HTERT RPE-1 (cell line): ENCODE data around the gene MYLK3.
"Not testable (repeated sequence)": the region's sequence is repeated elsewhere in the genome, so short reads cannot be mapped to it uniquely, and the experiment has no call there.

ENCODE experiments used
- in situ Hi-C: fragments of 300-500 bp; cut with MboI; formaldehyde crosslinking; loops from 4 replicates; pipeline ENCODE4 v1.14.3; 2020; ENCODE audit warnings: low sequenced_read_pairs

The MYLK3 gene

DNA sequence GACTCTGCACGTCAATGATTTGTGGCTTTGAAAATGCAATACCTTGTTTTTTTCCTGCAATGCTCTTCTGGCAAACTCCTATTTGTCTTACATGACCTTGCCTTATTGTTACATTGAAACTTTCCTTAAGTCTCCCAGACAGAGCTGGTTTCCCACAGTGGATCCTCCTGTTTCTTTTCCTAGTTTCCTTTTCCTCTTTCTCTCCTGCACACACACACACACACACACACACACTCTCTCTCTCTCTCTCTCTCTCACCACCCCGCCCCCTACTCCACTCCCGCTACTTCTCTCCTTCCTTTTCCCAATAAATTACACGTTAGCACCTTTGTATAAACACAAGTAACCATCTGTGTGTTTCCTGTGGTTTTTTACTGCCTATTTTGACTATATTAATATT lies 56.4 kb downstream of the MYLK3 start:
- in situ Hi-C loops, result no loop called here

DNA sequence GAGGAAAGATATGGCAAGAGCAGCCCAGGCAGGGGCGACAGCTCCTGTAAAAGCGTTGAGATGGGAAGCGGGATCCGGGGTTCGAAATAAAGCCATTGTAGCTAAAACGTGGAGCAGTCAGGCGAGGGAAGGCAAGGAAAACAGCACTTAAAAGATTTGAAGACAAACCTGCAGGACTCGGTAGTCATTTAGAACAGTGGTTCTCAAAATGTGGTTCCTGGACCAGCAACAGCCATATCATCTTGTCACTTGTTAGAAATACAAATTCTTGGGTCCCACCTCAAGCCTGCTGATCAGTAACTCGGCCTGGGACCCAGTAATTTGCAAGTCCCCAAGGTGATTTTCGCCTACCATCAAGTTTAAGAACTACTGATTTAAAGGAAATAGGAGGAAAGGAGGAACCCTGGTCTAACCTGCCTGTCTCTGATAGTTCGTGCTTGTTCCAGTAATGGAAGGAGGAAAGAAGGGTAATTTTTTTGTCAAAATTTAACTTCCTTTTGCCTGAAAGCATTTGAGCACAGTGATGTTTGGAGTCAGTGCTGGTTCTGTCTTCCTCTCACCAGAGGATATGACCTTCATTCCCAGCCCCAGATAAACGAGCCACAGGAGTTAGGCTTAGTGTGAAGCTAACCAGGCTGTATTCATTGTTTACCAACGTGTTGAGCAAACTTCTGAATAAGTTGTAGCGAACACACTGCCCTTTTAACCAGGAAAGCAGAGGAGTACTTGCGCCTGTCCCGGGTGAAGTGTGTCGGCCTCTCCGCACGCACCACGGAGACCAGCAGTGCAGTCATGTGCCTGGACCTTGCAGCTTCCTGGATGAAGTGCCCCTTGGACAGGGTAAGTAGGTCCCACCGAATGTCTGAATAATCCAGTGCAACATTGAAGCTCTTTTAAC lies 57.6 kb downstream of the MYLK3 start:
- in situ Hi-C loops, result no loop called here

- in situ Hi-C loops, result no loop called here
Measured at GRCh38 chr16:46689365-46690280, 58.5 kb downstream of the MYLK3 start, which contains the start of gene ORC6. TSS of gene ORC6 (plus strand) at chr16:46689659. CDS start at chr16:46689706, 47 bp downstream.

- in situ Hi-C loops, result no loop called here
Measured at GRCh38 chr16:46688654-46689364, 59.3 kb downstream of the MYLK3 start, which contains the start of gene VPS35. TSS of gene VPS35 (minus strand) at chr16:46689178. CDS start at chr16:46689133, 45 bp downstream.

- in situ Hi-C loops, result no loop called here
Measured at GRCh38 chr16:46688101-46688653, 60.0 kb downstream of the MYLK3 start.

- in situ Hi-C loops, result no loop called here
Measured at GRCh38 chr16:46687486-46687885, 60.7 kb downstream of the MYLK3 start.

- in situ Hi-C loops, result no loop called here
Measured at GRCh38 chr16:46686815-46687473, 61.2 kb downstream of the MYLK3 start.

DNA sequence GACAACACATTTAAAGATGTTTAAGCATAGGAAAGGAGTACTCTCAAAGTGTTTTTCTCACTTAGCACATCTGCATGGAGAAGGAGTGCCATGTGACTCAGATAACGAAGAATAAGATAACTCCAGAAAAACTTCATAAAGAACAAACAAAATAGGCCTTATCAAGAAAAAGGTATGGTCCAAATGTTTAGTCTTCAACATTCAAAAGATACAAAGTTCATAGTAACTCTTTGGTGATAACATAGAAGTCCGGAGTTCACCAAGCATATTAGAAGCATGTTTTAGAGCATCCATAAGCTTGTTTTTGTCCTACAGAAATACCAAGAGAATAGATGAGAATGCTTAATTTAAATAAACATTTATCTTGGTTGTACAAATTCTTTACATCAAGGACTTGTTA lies 66.3 kb downstream of the MYLK3 start:
- in situ Hi-C loops, result not testable (repeated sequence)

- in situ Hi-C loops, result not testable (repeated sequence)
Measured at GRCh38 chr16:46677943-46678342, 70.2 kb downstream of the MYLK3 start.

- in situ Hi-C loops, result no loop called here
Measured at GRCh38 chr16:46673320-46674013, 74.7 kb downstream of the MYLK3 start.

DNA sequence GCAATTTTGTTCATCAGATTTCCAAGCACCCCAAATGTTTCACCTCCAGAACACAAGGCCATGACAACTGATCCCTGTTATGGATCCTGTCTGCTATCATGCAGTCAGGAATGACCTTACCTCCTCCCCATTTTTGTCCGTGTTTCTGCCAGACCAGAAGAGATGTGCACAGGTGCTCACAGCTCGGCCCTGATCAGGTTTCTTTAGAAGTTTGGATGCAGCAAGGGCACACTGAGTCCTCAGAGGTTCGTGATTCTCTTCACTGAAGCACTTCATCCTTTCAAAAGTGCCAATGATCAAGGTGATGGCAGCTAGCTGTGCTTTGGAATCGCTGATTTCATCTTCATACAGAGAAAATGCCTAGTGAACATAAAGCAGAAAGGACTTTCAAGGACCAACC lies 86.0 kb downstream of the MYLK3 start:
- in situ Hi-C loops, result no loop called here

- in situ Hi-C loops, result no loop called here
Measured at GRCh38 chr16:46658925-46659324, 89.2 kb downstream of the MYLK3 start.
